IMR-90 (cell line): ENCODE measurements around the gene CD300C. TPM values are rescaled to one million over a fixed set of nuclear protein-coding genes. Genes with fewer than 3 reads are reported as not detected.
A peak's percentile ranks its signal among the peaks of the same experiment; 100 is the strongest.

Experiments
- ATAC-seq: fragments of 200-7000 bp; cut with Tn5 transposase; 2 replicates; pipeline ENCODE4 v1.9.1; 2020; ENCODE audit warnings: low read depth, mild to moderate bottlenecking, moderate library complexity
- BruUV-seq: library from RNA; stranded (reverse); fragments of 400-500 nt; replicated peaks from 2 replicates; lab custom pipeline; 2021; lab: Mats Ljungman, UMichigan
- CTCF ChIA-PET: fragments of 300-600 bp; formaldehyde crosslinking; extraction: SDS; loops from one replicate; lab custom pipeline; 2021; ENCODE audit warnings: antibody characterized with exemption; lab: Yijun Ruan, JAX
- POLR2A ChIA-PET: fragments of 300-600 bp; sonication (Branson Sonifier 250); formaldehyde crosslinking; loops from one replicate; lab custom pipeline; 2022; ENCODE audit warnings: antibody characterized with exemption; ENCODE audit not compliant: unreplicated experiment; lab: Charles Lee
- DNase-seq: peaks from one replicate; pipeline ENCODE4 v3.0.0; 2013
- H2AFZ ChIP-seq: replicated peaks from 2 replicates; pipeline ENCODE3; 2013; ENCODE audit warnings: low read length, mild to moderate bottlenecking; ENCODE audit not compliant: poor library complexity
- H2AK5ac ChIP-seq: 2 replicates; pipeline ENCODE4 v1.6.1; 2013; ENCODE audit warnings: low read depth, low read length, inconsistent platforms
- H2AK9ac ChIP-seq: replicated peaks from 2 replicates; pipeline ENCODE3; 2013; ENCODE audit warnings: mild to moderate bottlenecking, low read depth, low read length, moderate library complexity; ENCODE audit not compliant: poor library complexity
- H2BK120ac ChIP-seq: 2 replicates; pipeline ENCODE4 v1.6.1; 2013; ENCODE audit warnings: low read depth, low read length, inconsistent platforms
- H2BK15ac ChIP-seq: 3 replicates; pipeline ENCODE4 v1.6.1; 2013; ENCODE audit warnings: low read depth, low read length, inconsistent platforms
- H2BK20ac ChIP-seq: 2 replicates; pipeline ENCODE4 v1.6.1; 2013; ENCODE audit warnings: low read depth, mild to moderate bottlenecking, inconsistent platforms, low read length, moderate library complexity
- H2BK5ac ChIP-seq: 2 replicates; pipeline ENCODE4 v1.6.1; 2013; ENCODE audit warnings: mild to moderate bottlenecking, low read depth, low read length, inconsistent platforms; ENCODE audit not compliant: poor library complexity, severe bottlenecking
- H3K14ac ChIP-seq: replicated peaks from 2 replicates; pipeline ENCODE4 v1.6.1; 2013; ENCODE audit warnings: low read depth, low read length, inconsistent platforms
- H3K18ac ChIP-seq: 2 replicates; pipeline ENCODE4 v1.6.1; 2013; ENCODE audit warnings: low read depth, low read length, control low read depth
- H3K23ac ChIP-seq: 2 replicates; pipeline ENCODE4 v1.6.1; 2013; ENCODE audit warnings: low read depth, low read length, inconsistent platforms
- H3K27ac ChIP-seq: 2 replicates; pipeline ENCODE4 v1.5.1; 2013; ENCODE audit warnings: mild to moderate bottlenecking, control low read depth, low read length; ENCODE audit not compliant: insufficient read depth
- H3K27me3 ChIP-seq: 2 replicates; pipeline ENCODE4 v1.6.1; 2013; ENCODE audit warnings: low read length; ENCODE audit not compliant: control insufficient read depth, insufficient read depth
- H3K36me3 ChIP-seq: 2 replicates; pipeline ENCODE4 v1.6.1; 2013; ENCODE audit warnings: low read length, mixed read lengths; ENCODE audit not compliant: control insufficient read depth, insufficient read depth
- H3K4ac ChIP-seq: 2 replicates; pipeline ENCODE4 v1.6.1; 2013; ENCODE audit warnings: low read depth, low read length, inconsistent platforms
- H3K4me1 ChIP-seq: 2 replicates; pipeline ENCODE4 v1.6.1; 2013; ENCODE audit warnings: low read length, mixed read lengths; ENCODE audit not compliant: control insufficient read depth, insufficient read depth
- H3K4me2 ChIP-seq: 2 replicates; pipeline ENCODE4 v1.6.1; 2013; ENCODE audit warnings: low read depth, mild to moderate bottlenecking, control low read depth, low read length, moderate library complexity
- H3K4me3 ChIP-seq: 2 replicates; pipeline ENCODE4 v1.5.1; 2013; ENCODE audit warnings: low read depth, mild to moderate bottlenecking, control low read depth, low read length, moderate library complexity; ENCODE audit not compliant: insufficient read depth
- H3K56ac ChIP-seq: 2 replicates; pipeline ENCODE4 v1.6.1; 2013; ENCODE audit warnings: low read length, inconsistent platforms; ENCODE audit not compliant: insufficient read depth; ENCODE audit errors: extremely low read depth
- H3K79me1 ChIP-seq, 2 experiments: 2 replicates each; pipeline ENCODE4 v1.6.1; 2013; ENCODE audit warnings: low read length in 2 of 2, inconsistent platforms in 1 of 2, low read depth in 1 of 2
- H3K9ac ChIP-seq: 2 replicates; pipeline ENCODE4 v1.6.1; 2013; ENCODE audit warnings: low read depth, low read length, control low read depth
- H3K9me1 ChIP-seq: 2 replicates; pipeline ENCODE4 v1.6.1; 2013; ENCODE audit warnings: low read length, inconsistent platforms; ENCODE audit not compliant: insufficient read depth
- H3K9me3 ChIP-seq: 2 replicates; pipeline ENCODE4 v1.6.1; 2013; ENCODE audit warnings: low read length; ENCODE audit not compliant: control insufficient read depth, insufficient read depth
- H4K20me1 ChIP-seq: 2 replicates; pipeline ENCODE4 v1.6.1; 2013; ENCODE audit warnings: low read length, inconsistent platforms; ENCODE audit not compliant: insufficient read depth
- H4K5ac ChIP-seq: 2 replicates; pipeline ENCODE4 v1.6.1; 2013; ENCODE audit warnings: mild to moderate bottlenecking, low read depth, low read length, control low read depth
- H4K8ac ChIP-seq, 2 experiments: 2 replicates each; pipeline ENCODE4 v1.6.1; 2013; ENCODE audit warnings: low read depth in 2 of 2, low read length in 2 of 2, control low read depth in 1 of 2, inconsistent platforms in 1 of 2
- H4K91ac ChIP-seq: 2 replicates; pipeline ENCODE4 v1.6.1; 2013; ENCODE audit warnings: low read depth, low read length, inconsistent platforms; ENCODE audit not compliant: insufficient read depth
- BHLHE40 ChIP-seq: fragments of 150-350 bp; IDR thresholded peaks from 2 replicates; pipeline ENCODE4 v1.6.1; 2016; ENCODE audit warnings: mild to moderate bottlenecking, low read depth, low read length
- CTCF ChIP-seq: conservative IDR thresholded peaks from 2 replicates; pipeline ENCODE4 v1.5.1; 2012; ENCODE audit warnings: mild to moderate bottlenecking, low read depth, low read length, improper control_type of control experiment
- ELK1 ChIP-seq: fragments of 150-350 bp; IDR thresholded peaks from 2 replicates; pipeline ENCODE4 v1.6.1; 2016; ENCODE audit warnings: low read depth, mild to moderate bottlenecking, low read length, moderate library complexity, borderline replicate concordance
- FOS ChIP-seq: fragments of 150-350 bp; IDR thresholded peaks from 2 replicates; pipeline ENCODE4 v1.6.1; 2016; ENCODE audit warnings: low read depth, low read length
- MAFK ChIP-seq: IDR thresholded peaks from 2 replicates; pipeline ENCODE4 v1.6.1; 2012; ENCODE audit warnings: low read depth, low read length, improper control_type of control experiment
- POLR2A ChIP-seq: IDR thresholded peaks from 2 replicates; pipeline ENCODE4 v1.6.1; 2012; ENCODE audit warnings: mild to moderate bottlenecking, low read depth, low read length
- RCOR1 ChIP-seq: IDR thresholded peaks from 2 replicates; pipeline ENCODE4 v1.6.1; 2012; ENCODE audit warnings: mild to moderate bottlenecking, low read length, improper control_type of control experiment; ENCODE audit not compliant: insufficient replicate concordance
- WGBS, 2 experiments: methylation state at CpG; one replicate each; pipeline versions ENCODE4 v1.1.5 to v1.1.7; 2013; ENCODE audit warnings: missing lambda C conversion rate in 2 of 2; ENCODE audit not compliant: insufficient read length in 1 of 2; ENCODE audit errors: extremely low coverage in 2 of 2; 5-methylcytosine and 5-hydroxymethylcytosine counted together
- dilution Hi-C: fragments of 300-500 bp; cut with HindIII; formaldehyde crosslinking; loops from one replicate; pipeline ENCODE4 v1.14.3; 2018; ENCODE audit warnings: low sequenced_read_pairs; ENCODE audit not compliant: unreplicated experiment
- in situ Hi-C: fragments of 300-500 bp; cut with MboI; formaldehyde crosslinking; loops from 3 replicates; pipeline ENCODE4 v1.14.3; 2019; ENCODE audit warnings: low sequenced_read_pairs, inconsistent platforms, mixed read lengths
- intact Hi-C: fragments of 100-400 bp; cut with micrococcal nuclease; formaldehyde crosslinking; loops from 2 replicates; pipeline ENCODE4 v1.10.0; 2022
- polyA plus RNA-seq, 3 experiments: library from polyadenylated mRNA; depleted of rRNA; stranded (reverse); fragments of >200 nt; gene quantifications; 2 replicates each; pipeline ENCODE4 v1.2.3, GENCODE V29; 2012; ENCODE audit warnings: low replicate concordance in 1 of 3
- total RNA-seq: library from RNA; depleted of rRNA; stranded (reverse); fragments of >200 nt; gene quantifications from 2 replicates; pipeline ENCODE4 v1.2.3, GENCODE V29; 2012

CD300C gene
- total and polyA plus RNA-seq, 2 of the 4 experiments (the other 2 are of a cell fraction), result not detected

- H3K9me1 ChIP-seq, result no peaks in the 10 kb centered on the region
- no peak within 1 kb of the TSS for H3K4me2 ChIP-seq
- no peak within 1 kb of the TSS for H3K18ac ChIP-seq
- intact Hi-C loops (no loop called here), dilution Hi-C loops (no loop called here), in situ Hi-C loops (no loop called here)
- H3K4me1 ChIP-seq, result no peaks in the 10 kb centered on the region
- no peak within 1 kb of the TSS for H2BK15ac ChIP-seq
- no TSS peak for BruUV-seq
- POLR2A ChIA-PET, result no interaction called here
- no peaks in the 10 kb centered on the region for H3K27me3 ChIP-seq
- H2AK5ac ChIP-seq, result no peak within 1 kb of the TSS
- H3K27ac ChIP-seq, result no peak within 1 kb of the TSS
- peak within 1 kb of the TSS; percentile 88 for H2BK5ac ChIP-seq
- H3K79me1 ChIP-seq, result no peaks in the 10 kb centered on the region
- TF ChIP-seq MAFK (no peak), FOS (no peak), CTCF (no peak), ELK1 (no peak), POLR2A (no peak), BHLHE40 (no peak), RCOR1 (no peak)
- H4K20me1 ChIP-seq, result no peaks in the 10 kb centered on the region
- DNase-seq (no peak), ATAC-seq (no peak)
- H3K56ac ChIP-seq, result no peak within 1 kb of the TSS
- peaks cover 37% of the 10 kb centered on the region for H3K9me3 ChIP-seq
- H2AK9ac ChIP-seq, result no peak within 1 kb of the TSS
- no peaks in the 10 kb centered on the region for H3K36me3 ChIP-seq
- no peak within 1 kb of the TSS for H3K23ac ChIP-seq
- WGBS, 2 experiments, result no CpG with 5 or more reads among the region's 2 CpGs
- H3K9ac ChIP-seq, result no peak within 1 kb of the TSS
- no peak within 1 kb of the TSS for H4K8ac ChIP-seq
- H3K14ac ChIP-seq, result no peak within 1 kb of the TSS
- H4K5ac ChIP-seq, result no peak within 1 kb of the TSS
- no peak within 1 kb of the TSS for H2BK20ac ChIP-seq
- CTCF ChIA-PET, result no interaction called here
- H3K4ac ChIP-seq, result no peak within 1 kb of the TSS
- H2AFZ ChIP-seq, result no peak within 1 kb of the TSS
- no peak within 1 kb of the TSS for H3K4me3 ChIP-seq
- no peak within 1 kb of the TSS for H2BK120ac ChIP-seq
- no peak within 1 kb of the TSS for H4K91ac ChIP-seq
Observed at GRCh38 chr17:74567397-74567796, 21.5 kb upstream of the CD300C start, which contains the start of gene CD300H. Gene CD300H, minus strand, starts transcription at chr17:74567509.
